ENCODE measurements around the gene HADHA. TPM values are rescaled to one million over a fixed set of nuclear protein-coding genes. Genes with fewer than 3 reads are reported as not detected.

The HADHA gene
- total RNA-seq, 2 experiments from 2014 or later = 126 to 150 TPM

DNA sequence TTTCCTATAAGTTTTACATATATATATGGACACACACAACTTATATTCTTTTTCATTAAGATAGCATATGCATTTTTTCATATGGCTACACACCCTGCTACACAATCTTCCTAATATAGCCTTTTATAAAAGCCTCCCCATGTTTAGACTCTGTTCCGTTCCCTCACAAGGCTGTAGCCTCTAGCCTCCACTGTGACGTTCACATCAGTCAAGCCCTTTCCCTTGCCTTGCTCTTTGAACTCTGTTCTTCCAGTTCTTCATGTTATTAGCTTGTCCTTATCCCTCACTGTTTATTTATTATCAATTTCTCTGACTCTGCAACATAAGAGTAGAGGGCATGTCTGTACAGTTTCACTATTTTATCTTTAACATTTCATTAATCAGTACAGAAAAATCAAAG is 39.2 kb upstream of the HADHA start:
- Histone ChIP-seq H3K4me3 (ENCODE audit: low read depth, low read length, poor library complexity, severe bottlenecking) (no peak overlapping the region), H3K4me1 (ENCODE audit: insufficient read depth, low read length, poor library complexity, severe bottlenecking) (no peaks in the 10 kb centered on the region), H3K36me3 (ENCODE audit: insufficient read depth, low read length) (peaks cover 76% of the 10 kb centered on the region), H3K9me3 (ENCODE audit: low read length) (no peaks in the 10 kb centered on the region), H3K79me2 (ENCODE audit: insufficient read depth, low read depth, low read length) (no peaks in the 10 kb centered on the region), H2AFZ (ENCODE audit: low read length) (no peak overlapping the region), H4K20me1 (ENCODE audit: insufficient read depth, low read length) (no peaks in the 10 kb centered on the region), H3K4me2 (ENCODE audit: low read length) (no peak overlapping the region), H3K9me2 (ENCODE audit: insufficient read depth, low read length) (no peaks in the 10 kb centered on the region), H3K27ac (ENCODE audit: low read depth, low read length, poor library complexity, severe bottlenecking) (no peak overlapping the region)
- intact Hi-C loops (cut with micrococcal nuclease; ENCODE audit: unreplicated experiment) = no loop called here
- no peak for TF ChIP-seq EZH2phosphoT487 (IDR thresholded peaks at IDR 0.05; ENCODE audit: borderline replicate concordance, low read depth, low read length)
- TF ChIP-seq, protein P1, sequence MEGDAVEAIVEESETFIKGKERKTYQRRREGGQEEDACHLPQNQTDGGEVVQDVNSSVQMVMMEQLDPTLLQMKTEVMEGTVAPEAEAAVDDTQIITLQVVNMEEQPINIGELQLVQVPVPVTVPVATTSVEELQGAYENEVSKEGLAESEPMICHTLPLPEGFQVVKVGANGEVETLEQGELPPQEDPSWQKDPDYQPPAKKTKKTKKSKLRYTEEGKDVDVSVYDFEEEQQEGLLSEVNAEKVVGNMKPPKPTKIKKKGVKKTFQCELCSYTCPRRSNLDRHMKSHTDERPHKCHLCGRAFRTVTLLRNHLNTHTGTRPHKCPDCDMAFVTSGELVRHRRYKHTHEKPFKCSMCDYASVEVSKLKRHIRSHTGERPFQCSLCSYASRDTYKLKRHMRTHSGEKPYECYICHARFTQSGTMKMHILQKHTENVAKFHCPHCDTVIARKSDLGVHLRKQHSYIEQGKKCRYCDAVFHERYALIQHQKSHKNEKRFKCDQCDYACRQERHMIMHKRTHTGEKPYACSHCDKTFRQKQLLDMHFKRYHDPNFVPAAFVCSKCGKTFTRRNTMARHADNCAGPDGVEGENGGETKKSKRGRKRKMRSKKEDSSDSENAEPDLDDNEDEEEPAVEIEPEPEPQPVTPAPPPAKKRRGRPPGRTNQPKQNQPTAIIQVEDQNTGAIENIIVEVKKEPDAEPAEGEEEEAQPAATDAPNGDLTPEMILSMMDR (conservative IDR thresholded peaks at IDR 0.05; ENCODE audit: low read length) = no peak
- ChIA-PET POLR2A (interaction anchor here (0.7 to 1.1 kb wide), 2 partner anchors 9 to 12 kb away, joined by 4 to 5 read pairs; no protein-coding TSS in a partner anchor), CTCF (ENCODE audit: unreplicated experiment) (no interaction called here)
- no peak for DNase-seq (ENCODE audit: low spot score)
- no TSS peak for BruUV-seq (replicated peaks)

DNA sequence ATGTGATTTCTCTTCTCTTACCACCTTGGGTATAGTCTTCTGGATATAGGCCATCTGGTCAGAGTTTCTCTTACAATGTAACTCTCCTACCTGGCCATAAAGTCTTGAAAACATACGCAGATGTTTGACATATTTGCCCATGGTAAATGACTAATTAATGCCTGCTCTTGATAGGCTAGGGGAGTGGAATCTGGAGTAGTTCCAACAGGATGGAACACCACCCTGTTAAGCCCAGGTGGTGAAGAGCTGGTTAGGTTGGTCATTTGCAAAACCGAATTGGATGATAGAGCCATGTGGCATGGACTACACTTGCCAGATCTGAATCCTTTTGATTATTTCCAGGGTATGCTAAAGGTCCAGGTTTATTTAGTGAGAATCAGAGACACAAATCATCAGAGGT is 36.8 kb upstream of the HADHA start:
- no peaks in the 10 kb centered on the region for H3K79me2 ChIP-seq (ENCODE audit: insufficient read depth, low read depth, low read length)
- peaks cover 79% of the 10 kb centered on the region for H3K36me3 ChIP-seq (ENCODE audit: insufficient read depth, low read length)
- no peaks in the 10 kb centered on the region for H3K4me1 ChIP-seq (ENCODE audit: insufficient read depth, low read length, poor library complexity, severe bottlenecking)
- H3K9me2 ChIP-seq (ENCODE audit: insufficient read depth, low read length) = no peaks in the 10 kb centered on the region
- no peaks in the 10 kb centered on the region for H4K20me1 ChIP-seq (ENCODE audit: insufficient read depth, low read length)
- no peak overlapping the region for H3K4me3 ChIP-seq (ENCODE audit: low read depth, low read length, poor library complexity, severe bottlenecking)
- no peak for DNase-seq (ENCODE audit: low spot score)
- H3K9me3 ChIP-seq (ENCODE audit: low read length) = no peaks in the 10 kb centered on the region
- H3K4me2 ChIP-seq (ENCODE audit: low read length) = no peak overlapping the region
- no peak overlapping the region for H3K27ac ChIP-seq (ENCODE audit: low read depth, low read length, poor library complexity, severe bottlenecking)
- no peak for TF ChIP-seq EZH2phosphoT487 (IDR thresholded peaks at IDR 0.05; ENCODE audit: borderline replicate concordance, low read depth, low read length)
- TF ChIP-seq, protein P1 (conservative IDR thresholded peaks at IDR 0.05; ENCODE audit: low read length) = no peak
- intact Hi-C loops (cut with micrococcal nuclease; ENCODE audit: unreplicated experiment) = no loop called here
- ChIA-PET CTCF (ENCODE audit: unreplicated experiment) (no interaction called here), POLR2A (no interaction called here)
- H2AFZ ChIP-seq (ENCODE audit: low read length) = no peak overlapping the region
- no TSS peak for BruUV-seq (replicated peaks)

DNA sequence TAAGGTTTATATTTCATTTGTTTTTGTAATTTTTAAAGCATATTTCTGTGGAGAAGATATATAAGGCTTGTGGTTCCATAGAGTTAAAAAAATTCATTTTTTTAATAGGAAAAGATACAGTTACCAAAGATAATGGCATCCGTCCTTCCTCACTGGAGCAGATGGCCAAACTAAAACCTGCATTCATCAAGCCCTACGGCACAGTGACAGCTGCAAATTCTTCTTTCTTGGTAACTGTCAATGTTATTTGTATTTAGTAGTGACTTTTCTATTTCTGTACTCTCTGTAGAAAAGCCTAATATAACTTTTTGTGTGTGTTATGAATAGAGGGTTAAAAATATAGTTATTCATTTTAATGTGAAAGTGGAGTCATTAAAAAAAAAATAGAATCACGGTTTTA is 35.5 kb upstream of the HADHA start:
- intact Hi-C loops (cut with micrococcal nuclease; ENCODE audit: unreplicated experiment) = no loop called here

More for the DNA sequence above, 35.5 kb upstream of the HADHA start:
- Histone ChIP-seq H3K4me2 (ENCODE audit: low read length) (no peak overlapping the region), H3K36me3 (ENCODE audit: insufficient read depth, low read length) (peaks cover 75% of the 10 kb centered on the region), H4K20me1 (ENCODE audit: insufficient read depth, low read length) (no peaks in the 10 kb centered on the region), H3K9me3 (ENCODE audit: low read length) (no peaks in the 10 kb centered on the region), H3K79me2 (ENCODE audit: insufficient read depth, low read depth, low read length) (no peaks in the 10 kb centered on the region), H3K9me2 (ENCODE audit: insufficient read depth, low read length) (no peaks in the 10 kb centered on the region), H3K4me1 (ENCODE audit: insufficient read depth, low read length, poor library complexity, severe bottlenecking) (no peaks in the 10 kb centered on the region), H3K4me3 (ENCODE audit: low read depth, low read length, poor library complexity, severe bottlenecking) (no peak overlapping the region), H3K27ac (ENCODE audit: low read depth, low read length, poor library complexity, severe bottlenecking) (no peak overlapping the region), H2AFZ (ENCODE audit: low read length) (no peak overlapping the region)
- TF ChIP-seq EZH2phosphoT487 (IDR thresholded peaks at IDR 0.05; ENCODE audit: borderline replicate concordance, low read depth, low read length) = no peak
- TF ChIP-seq, protein P1 (conservative IDR thresholded peaks at IDR 0.05; ENCODE audit: low read length) = no peak
- ChIA-PET CTCF (ENCODE audit: unreplicated experiment) (no interaction called here), POLR2A (interaction anchor here (0.6 kb wide), 1 partner anchor 9 kb away, joined by 3 read pairs; no protein-coding TSS in a partner anchor)
- no TSS peak for BruUV-seq (replicated peaks)
- DNase-seq (ENCODE audit: low spot score) = no peak

Measured in OCI-LY7 (cell line).